Heart left ventricle (tissue), 16 donors: ENCODE data around the gene PRM2. TPM values are rescaled to one million over a fixed set of nuclear protein-coding genes. Genes with fewer than 3 reads are reported as not detected.
A peak's percentile ranks its signal among the peaks of the same experiment; 100 is the strongest.

Experiments used
- ATAC-seq, 4 donors: fragments of 200-7000 bp; cut with Tn5 transposase; one replicate each; pipeline ENCODE4 v1.9.1; 2020 to 2022; ENCODE audit warnings: moderate library complexity in 4 of 4, mild to moderate bottlenecking in 3 of 4, moderate number of reproducible peaks in 1 of 4
- DNase-seq, 5 donors: peaks; one replicate each; pipeline ENCODE4 v3.0.0-alpha.2; 2020
- H3K27ac ChIP-seq, 12 donors: fragments of 200-600 bp; sonication (generic) in 4 of 12; one replicate each; pipeline versions ENCODE4 v1.5.0 to v1.8.0; 2016 to 2022; ENCODE audit warnings: mild to moderate bottlenecking in 2 of 12
- H3K27me3 ChIP-seq, 9 donors: fragments of 200-600 bp; sonication (generic) in 2 of 9; one replicate each; pipeline versions ENCODE4 v1.5.1 to v1.8.0; 2016 to 2022; ENCODE audit warnings: mild to moderate bottlenecking in 3 of 9
- H3K36me3 ChIP-seq, 9 donors: fragments of 200-600 bp; sonication (generic) in 2 of 9; one replicate each; pipeline versions ENCODE4 v1.5.0 to v1.8.0; 2018 to 2022; ENCODE audit warnings: mild to moderate bottlenecking in 2 of 9
- H3K4me1 ChIP-seq, 12 donors: fragments of 200-600 bp; sonication (generic) in 4 of 12; one replicate each; pipeline versions ENCODE4 v1.5.0 to v1.8.0; 2016 to 2022; ENCODE audit warnings: mild to moderate bottlenecking in 3 of 12
- H3K4me3 ChIP-seq, 12 donors: fragments of 200-600 bp; sonication (generic) in 4 of 12; one replicate each; pipeline versions ENCODE4 v1.5.0 to v1.8.0; 2017 to 2022; ENCODE audit warnings: mild to moderate bottlenecking in 9 of 12, moderate library complexity in 4 of 12
- H3K9me3 ChIP-seq, 12 donors: fragments of 200-600 bp; sonication (generic) in 4 of 12; one replicate each; pipeline versions ENCODE4 v1.5.0 to v1.8.0; 2016 to 2022; ENCODE audit warnings: mild to moderate bottlenecking in 1 of 12
- POLR2A ChIP-seq, 2 donors: fragments of 450-650 bp; IDR thresholded peaks; one replicate each; pipeline ENCODE4 v1.6.1; 2017; ENCODE audit warnings: antibody characterized with exemption in 2 of 2, mild to moderate bottlenecking in 2 of 2, moderate library complexity in 2 of 2
- WGBS, 4 donors: extraction: QIAGEN DNeasy Blood & Tissue Kit in 2 of 4; methylation state at CpG; one replicate each; pipeline versions ENCODE4 v1.1.5 to v1.1.7; 2013 to 2018; 5-methylcytosine and 5-hydroxymethylcytosine counted together
- intact Hi-C, 10 donors: fragments of 100-400 bp; cut with DNase I; formaldehyde crosslinking; loops; one replicate each; pipeline versions ENCODE4 v1.11.1 to v1.14.2; 2022
- polyA plus RNA-seq, 2 donors: library from polyadenylated mRNA; stranded (reverse); fragments of 200-250 nt; gene quantifications; one replicate each; pipeline ENCODE4 v1.2.3, GENCODE V29; 2013
- total RNA-seq, 9 donors: library from RNA; depleted of rRNA in 2 of 9; stranded (reverse); fragments of >200 nt in 2 of 9; fragmentation: NEBNext Ultra II Directional in 3 of 9; extraction: Animal tissue kit (Norgen Biotek cat#: 25700) in 3 of 9; gene quantifications; one replicate each; pipeline versions ENCODE4 v1.1.0 to v1.2.4, GENCODE V29; 2016 to 2023
- TF ChIP-seq, protein P1 (sequence below), 12 donors: fragments of 200-600 bp; sonication (generic) in 4 of 12; IDR thresholded peaks; one replicate each; pipeline versions ENCODE4 v1.5.0 to v1.8.0; 2018 to 2022; ENCODE audit warnings: antibody characterized with exemption in 12 of 12, mild to moderate bottlenecking in 5 of 12
- donor health status: ischemic (EF 13 %, LVEDD 7.1; RV severe dilation, severe dysfunction).
- donor health status: healthy with polysubstance abuse.
- donor health status: DM: no; HTN: yes; CAD: no.
- donor health status: DM: no; HTN: no; CAD: no.
- donor health status: ischemic (EF 25% LVEDD 6.9; RV normal size, moderate dysfunction).
- donor health status: ischemic (EF 25% LVEDD 5.7; RV mildly dilated, moderate dysfunction).
- donor health status: healthy.
- donor health status: DM: yes; HTN: yes; CAD: no.
- donor health status: ischemic (EF 35%, LVEDD 5.7; RV mildly dilated, moderate dysfunction).
- donor health status: nonischemic (EF 11% LVEDD 7.7; RV severe dilation, severe dysfunction).
- donor health status: DM: yes; HTN: yes; CAD: no.
- donor health status: PGD.
- donor health status: ischemic (EF 29% LVEDD 5.4; RV normal size, mild dysfunction).
- donor health status: nonischemic (EF 23%, LVEDD 6.1; RV moderate dilation, normal function).

PRM2 gene
- total and polyA plus RNA-seq, 11 donors = not detected

DNA sequence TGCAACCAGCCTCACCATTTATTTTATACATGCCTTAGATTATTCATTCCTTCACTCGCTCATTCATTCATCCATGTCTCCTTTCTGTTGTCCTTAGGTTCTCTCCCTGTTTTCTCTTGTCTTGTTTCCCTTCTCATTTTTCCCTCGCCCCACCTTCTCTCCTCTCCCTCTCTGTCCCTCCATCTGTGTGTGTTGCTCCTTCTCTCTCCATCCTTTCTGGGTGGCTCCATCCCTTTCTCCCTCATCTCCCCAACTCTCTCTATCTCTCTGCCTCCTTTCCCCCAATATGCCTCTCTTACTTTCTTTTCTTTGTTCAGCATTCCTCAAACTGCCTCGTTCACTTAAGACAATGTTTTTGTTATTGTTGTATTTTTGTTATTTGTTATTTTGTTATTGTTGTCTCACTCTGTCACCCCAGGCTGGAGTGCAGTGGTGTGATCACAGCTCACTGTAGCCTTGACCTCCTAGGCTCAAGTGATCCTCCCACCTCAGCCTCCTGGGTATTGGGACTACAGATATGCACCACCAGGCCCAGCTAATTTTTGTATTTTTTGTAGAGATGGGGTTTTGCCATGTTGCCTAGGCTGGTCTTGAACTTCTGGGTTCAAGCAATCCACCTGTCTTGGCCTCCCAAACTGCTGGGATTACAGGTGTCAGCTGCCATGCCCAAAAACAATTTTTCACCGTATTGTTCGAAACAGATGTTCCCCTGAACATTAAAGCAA, 34.6 kb downstream of the PRM2 start:
- ATAC-seq (no peak), DNase-seq (no peak)

DNA sequence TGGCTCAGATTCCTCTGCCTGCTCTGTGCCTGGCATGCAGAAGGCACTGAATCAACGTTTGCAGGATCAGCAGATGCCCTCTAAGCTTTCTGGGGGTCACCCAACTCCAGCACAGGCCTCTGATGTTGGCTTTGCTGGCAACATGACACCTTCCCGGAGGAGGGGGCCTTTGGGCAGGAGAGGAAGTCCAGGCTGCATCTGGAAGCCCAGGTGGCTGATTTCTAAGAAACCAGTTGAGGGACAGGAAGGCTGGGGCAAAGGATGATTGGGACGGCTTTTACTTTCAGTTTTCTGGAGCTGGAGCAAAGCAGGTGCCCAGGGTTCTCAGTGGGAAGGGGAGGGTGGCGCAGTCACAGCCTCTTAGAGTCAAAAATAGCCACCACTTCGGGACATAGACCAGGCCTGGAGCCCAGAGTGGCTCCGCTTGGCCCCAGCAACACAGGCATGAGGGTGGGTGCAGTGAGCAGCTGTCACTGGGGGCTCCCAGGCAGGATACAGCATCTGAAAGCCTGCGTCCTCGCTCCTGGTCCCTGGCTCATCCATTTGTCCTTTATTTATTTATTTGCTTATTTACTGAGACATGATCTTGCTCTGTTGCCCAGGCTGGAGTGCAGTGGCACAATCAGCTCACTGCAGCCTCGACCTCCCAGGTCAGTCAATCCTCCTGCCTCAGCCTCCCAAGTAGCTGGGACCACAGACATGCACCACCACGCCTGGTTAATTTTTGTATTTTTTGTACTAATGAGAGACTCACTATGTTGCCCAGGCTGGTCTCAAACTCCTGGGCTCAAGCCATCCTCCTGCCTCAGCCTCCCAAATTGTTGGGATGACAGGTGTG, 35.4 kb downstream of the PRM2 start:
- Histone ChIP-seq H3K36me3 (no peaks in the 10 kb centered on the region), H3K4me1 (peaks cover 0 to 24% (median 0%) of the 10 kb centered on the region in 12 donors), H3K4me3 (peak overlapping the region in 3 of 12 donors; percentile 14 to 15 (median 15)), H3K27me3 (no peaks in the 10 kb centered on the region), H3K9me3 (no peaks in the 10 kb centered on the region), H3K27ac (peak overlapping the region; percentile 44 to 86 (median 76))
- intact Hi-C loops = loop anchor here in 1 of 10 donors (10.0 kb wide), 1 partner anchor 76 kb away; no protein-coding TSS in a partner anchor
- TF ChIP-seq, protein P1, sequence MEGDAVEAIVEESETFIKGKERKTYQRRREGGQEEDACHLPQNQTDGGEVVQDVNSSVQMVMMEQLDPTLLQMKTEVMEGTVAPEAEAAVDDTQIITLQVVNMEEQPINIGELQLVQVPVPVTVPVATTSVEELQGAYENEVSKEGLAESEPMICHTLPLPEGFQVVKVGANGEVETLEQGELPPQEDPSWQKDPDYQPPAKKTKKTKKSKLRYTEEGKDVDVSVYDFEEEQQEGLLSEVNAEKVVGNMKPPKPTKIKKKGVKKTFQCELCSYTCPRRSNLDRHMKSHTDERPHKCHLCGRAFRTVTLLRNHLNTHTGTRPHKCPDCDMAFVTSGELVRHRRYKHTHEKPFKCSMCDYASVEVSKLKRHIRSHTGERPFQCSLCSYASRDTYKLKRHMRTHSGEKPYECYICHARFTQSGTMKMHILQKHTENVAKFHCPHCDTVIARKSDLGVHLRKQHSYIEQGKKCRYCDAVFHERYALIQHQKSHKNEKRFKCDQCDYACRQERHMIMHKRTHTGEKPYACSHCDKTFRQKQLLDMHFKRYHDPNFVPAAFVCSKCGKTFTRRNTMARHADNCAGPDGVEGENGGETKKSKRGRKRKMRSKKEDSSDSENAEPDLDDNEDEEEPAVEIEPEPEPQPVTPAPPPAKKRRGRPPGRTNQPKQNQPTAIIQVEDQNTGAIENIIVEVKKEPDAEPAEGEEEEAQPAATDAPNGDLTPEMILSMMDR (IDR thresholded peaks at IDR 0.05) = no peak
- DNase-seq (peak; percentile 48 to 74 (median 52)), ATAC-seq (peak; percentile 93 to 96 (median 96))
- 46 to 78% (median 52%) methylated on average over 8 to 10 of the region's 10 CpGs for WGBS, 4 donors

More for the DNA sequence above, 34.6 kb downstream of the PRM2 start:
- no peak for TF ChIP-seq POLR2A (IDR thresholded peaks at IDR 0.05)
- TF ChIP-seq, protein P1 (IDR thresholded peaks at IDR 0.05) = no peak
- peak overlapping the region in 6 of 12 donors; percentile 75 to 85 (median 76) for H3K27ac ChIP-seq
- no peaks in the 10 kb centered on the region for H3K9me3 ChIP-seq
- H3K27me3 ChIP-seq = no peaks in the 10 kb centered on the region
- intact Hi-C loops = loop anchor here in 1 of 10 donors (10.0 kb wide), 1 partner anchor 77 kb away; no protein-coding TSS in a partner anchor
- H3K4me3 ChIP-seq = no peak overlapping the region
- no peaks in the 10 kb centered on the region for H3K36me3 ChIP-seq
- WGBS, 4 donors = 91 to 92% (median 91%) methylated on average over 5 of the region's 5 CpGs
- peaks cover 0 to 29% (median 0%) of the 10 kb centered on the region in 12 donors for H3K4me1 ChIP-seq

DNA sequence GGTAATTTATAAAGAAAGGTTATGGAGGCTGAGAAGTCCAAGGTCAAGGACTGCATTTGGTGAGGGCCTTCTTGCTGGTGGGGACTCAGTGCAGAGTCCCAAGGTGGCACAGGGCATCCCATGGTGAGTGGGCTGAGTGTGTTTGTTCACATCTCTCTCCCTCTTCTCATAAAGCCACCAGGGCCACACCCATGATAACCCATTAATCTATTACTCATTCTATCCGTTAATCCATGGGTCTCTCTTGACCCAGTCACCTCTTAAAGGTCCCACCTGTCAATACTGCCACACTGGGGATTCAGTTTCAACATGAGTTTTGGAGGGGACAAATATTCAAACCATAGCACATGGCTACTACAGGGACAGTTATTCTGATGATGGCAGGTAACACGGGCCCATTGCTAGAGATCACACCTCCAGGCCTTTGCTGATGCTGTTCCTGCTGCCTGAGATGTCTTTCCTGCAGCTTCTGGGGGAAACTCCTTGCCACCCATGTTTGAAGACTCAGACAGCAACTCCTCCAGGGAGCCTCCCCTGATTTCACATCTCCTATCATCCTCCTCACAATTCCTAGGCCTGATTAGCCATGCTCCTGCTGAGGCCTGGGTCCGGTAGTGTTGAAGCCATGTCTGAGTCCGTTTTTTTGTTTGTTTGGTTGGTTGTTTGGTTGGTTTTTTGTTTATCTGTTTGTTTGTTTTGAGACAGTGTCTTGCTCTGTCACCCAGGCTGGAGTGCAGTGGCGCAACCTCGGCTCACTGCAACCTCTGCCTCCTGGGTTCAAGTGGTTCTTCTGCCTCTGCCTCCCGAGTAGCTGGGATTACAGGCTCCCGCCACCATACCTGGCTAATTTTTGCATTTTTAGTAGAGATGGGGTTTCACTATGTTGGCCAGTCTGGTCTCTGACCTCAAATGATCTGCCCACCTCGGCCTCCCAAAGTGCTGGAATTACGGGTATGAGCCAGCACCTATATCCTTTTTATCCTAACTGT, 36.3 kb downstream of the PRM2 start:
- Histone ChIP-seq H3K4me3 (peak overlapping the region in 3 of 12 donors; percentile 14 to 15 (median 15)), H3K27me3 (no peaks in the 10 kb centered on the region), H3K4me1 (peaks cover 0 to 32% (median 0%) of the 10 kb centered on the region in 12 donors), H3K9me3 (no peaks in the 10 kb centered on the region), H3K36me3 (no peaks in the 10 kb centered on the region), H3K27ac (peak overlapping the region; percentile 44 to 86 (median 76))
- DNase-seq (no peak), ATAC-seq (no peak)
- WGBS, 4 donors = 69 to 78% (median 73%) methylated on average over 10 of the region's 10 CpGs
- intact Hi-C loops = loop anchor here in 2 of 10 donors (2.0 to 10.0 kb wide), 2 partner anchors 51 to 75 kb away; no protein-coding TSS in a partner anchor
- no peak for TF ChIP-seq POLR2A (IDR thresholded peaks at IDR 0.05)
- TF ChIP-seq, protein P1 (IDR thresholded peaks at IDR 0.05) = no peak
